ENCODE results near the gene SVIL. TPM values are rescaled to one million over a fixed set of nuclear protein-coding genes. Genes with fewer than 3 reads are reported as not detected.
"Not testable (repeated sequence)": the region's sequence is repeated elsewhere in the genome, so short reads cannot be mapped to it uniquely, and the experiment has no call there.

Gene SVIL
- polyA plus RNA-seq, 1 experiment = 47.9 TPM

- no peak overlapping the region for H3K4me3 ChIP-seq (ENCODE audit: low read depth, low read length)
- H3K27ac ChIP-seq (ENCODE audit: low read depth, low read length) = no peak overlapping the region
- ChIA-PET CTCF (no interaction called here), POLR2A (no interaction called here)
- no peak for TF ChIP-seq CTCF (IDR thresholded peaks at IDR 0.05; ENCODE audit: low read depth, low read length)
- H3K9me3 ChIP-seq (ENCODE audit: control insufficient read depth, insufficient read depth, low read length) = no peaks in the 10 kb centered on the region
- no peaks in the 10 kb centered on the region for H3K27me3 ChIP-seq (ENCODE audit: control insufficient read depth, insufficient read depth, low read length)
- no peak for DNase-seq (ENCODE audit: low read depth, low spot score)
Observed at GRCh38 chr10:29630205-29631048, 4.3 kb downstream of the SVIL start.

GRCh38 chr10:29628912-29629526, 5.8 kb downstream of the SVIL start:
- no peaks in the 10 kb centered on the region for H3K9me3 ChIP-seq (ENCODE audit: control insufficient read depth, insufficient read depth, low read length)
- no peaks in the 10 kb centered on the region for H3K27me3 ChIP-seq (ENCODE audit: control insufficient read depth, insufficient read depth, low read length)
- no peak overlapping the region for H3K4me3 ChIP-seq (ENCODE audit: low read depth, low read length)
- ChIA-PET POLR2A (interaction anchor here (0.6 to 1.6 kb wide), 2 partner anchors 10 to 861 kb away, joined by 3 to 8 read pairs; no protein-coding TSS in a partner anchor), CTCF (interaction anchor here (1.3 kb wide), 1 partner anchor 38 kb away, joined by 3 read pairs; no protein-coding TSS in a partner anchor)
- DNase-seq (ENCODE audit: low read depth, low spot score) = no peak
- no peak overlapping the region for H3K27ac ChIP-seq (ENCODE audit: low read depth, low read length)
- no peak for TF ChIP-seq CTCF (IDR thresholded peaks at IDR 0.05; ENCODE audit: low read depth, low read length)

- no peak for TF ChIP-seq CTCF (IDR thresholded peaks at IDR 0.05; ENCODE audit: low read depth, low read length)
- no peaks in the 10 kb centered on the region for H3K9me3 ChIP-seq (ENCODE audit: control insufficient read depth, insufficient read depth, low read length)
- H3K27me3 ChIP-seq (ENCODE audit: control insufficient read depth, insufficient read depth, low read length) = no peaks in the 10 kb centered on the region
- H3K27ac ChIP-seq (ENCODE audit: low read depth, low read length) = no peak overlapping the region
- no peak overlapping the region for H3K4me3 ChIP-seq (ENCODE audit: low read depth, low read length)
- ChIA-PET CTCF (interaction anchor here (1.3 kb wide), 1 partner anchor 38 kb away, joined by 3 read pairs; no protein-coding TSS in a partner anchor), POLR2A (interaction anchor here (0.6 to 1.6 kb wide), 4 partner anchors 9 to 860 kb away, joined by 3 to 8 read pairs (median 3); no protein-coding TSS in a partner anchor)
- no peak for DNase-seq (ENCODE audit: low read depth, low spot score)
Observed at GRCh38 chr10:29628311-29628710, 6.5 kb downstream of the SVIL start.

- no peak overlapping the region for H3K4me3 ChIP-seq (ENCODE audit: low read depth, low read length)
- ChIA-PET CTCF (interaction anchor here (1.3 kb wide), 1 partner anchor 37 kb away, joined by 3 read pairs; no protein-coding TSS in a partner anchor), POLR2A (interaction anchor here (0.7 to 1.6 kb wide), 4 partner anchors 8 to 145 kb away, joined by 3 to 8 read pairs (median 4); no protein-coding TSS in a partner anchor)
Observed at GRCh38 chr10:29627201-29628132, 7.3 kb downstream of the SVIL start.

GRCh38 chr10:29624357-29624756, 10.4 kb downstream of the SVIL start:
- ChIA-PET CTCF (interaction anchor here (0.7 to 1.2 kb wide), 3 partner anchors 12 to 33 kb away, joined by 3 to 5 read pairs (median 3); no protein-coding TSS in a partner anchor), POLR2A (interaction anchor here (0.6 kb wide), 1 partner anchor 15 kb away, joined by 6 read pairs; no protein-coding TSS in a partner anchor)
- H3K27me3 ChIP-seq (ENCODE audit: control insufficient read depth, insufficient read depth, low read length); H3K4me3 ChIP-seq (ENCODE audit: low read depth, low read length); H3K27ac ChIP-seq (ENCODE audit: low read depth, low read length); DNase-seq (ENCODE audit: low read depth, low spot score); H3K9me3 ChIP-seq (ENCODE audit: control insufficient read depth, insufficient read depth, low read length): not testable (repeated sequence)

More at GRCh38 chr10:29627201-29628132, 7.3 kb downstream of the SVIL start:
- TF ChIP-seq CTCF (IDR thresholded peaks at IDR 0.05; ENCODE audit: low read depth, low read length) = no peak
- DNase-seq (ENCODE audit: low read depth, low spot score) = no peak
- Histone ChIP-seq H3K27ac (ENCODE audit: low read depth, low read length) (no peak overlapping the region), H3K9me3 (ENCODE audit: control insufficient read depth, insufficient read depth, low read length) (no peaks in the 10 kb centered on the region), H3K27me3 (ENCODE audit: control insufficient read depth, insufficient read depth, low read length) (no peaks in the 10 kb centered on the region)

Measured in AG04450 (cell line).